NOMO-1 treated with dmso at 0.1 percent for 144 hours (cell line): ENCODE data around the gene TNS3.
"Not testable (repeated sequence)": the region's sequence is repeated elsewhere in the genome, so short reads cannot be mapped to it uniquely, and the experiment has no call there.

Experiments used
- DNase-seq: peaks from one replicate; lab custom pipeline; 2025; ENCODE audit not compliant: unreplicated experiment; lab: John Stamatoyannopoulos, UW

Gene TNS3

GRCh38 chr7:47273088-47273487 lies 308.8 kb downstream of the TNS3 start:
- no peak for DNase-seq

GRCh38 chr7:47271749-47272148 lies 310.2 kb downstream of the TNS3 start:
- no peak for DNase-seq

- DNase-seq, result no peak
Measured at GRCh38 chr7:47268851-47269836, 312.8 kb downstream of the TNS3 start.

- DNase-seq, result no peak
Measured at GRCh38 chr7:47267346-47267745, 314.6 kb downstream of the TNS3 start.

- no peak for DNase-seq
Measured at GRCh38 chr7:47266799-47267198, 315.1 kb downstream of the TNS3 start.

- DNase-seq, result peak; percentile 67
Measured at GRCh38 chr7:47266131-47266706, 315.7 kb downstream of the TNS3 start.

GRCh38 chr7:47265621-47266020 lies 316.3 kb downstream of the TNS3 start:
- DNase-seq, result no peak

GRCh38 chr7:47264021-47264651 lies 317.8 kb downstream of the TNS3 start:
- no peak for DNase-seq

GRCh38 chr7:47262881-47263280 lies 319.0 kb downstream of the TNS3 start:
- DNase-seq, result no peak

GRCh38 chr7:47262160-47262559 lies 319.8 kb downstream of the TNS3 start:
- not testable (repeated sequence) for DNase-seq

- DNase-seq, result no peak
Measured at GRCh38 chr7:47260270-47260669, 321.6 kb downstream of the TNS3 start.

- no peak for DNase-seq
Measured at GRCh38 chr7:47259682-47260081, 322.2 kb downstream of the TNS3 start.

- no peak for DNase-seq
Measured at GRCh38 chr7:47258798-47259197, 323.1 kb downstream of the TNS3 start.

GRCh38 chr7:47256016-47256415 lies 325.9 kb downstream of the TNS3 start:
- no peak for DNase-seq

- no peak for DNase-seq
Measured at GRCh38 chr7:47255441-47255840, 326.5 kb downstream of the TNS3 start.

GRCh38 chr7:47255007-47255406 lies 326.9 kb downstream of the TNS3 start:
- DNase-seq, result no peak

- DNase-seq, result peak; percentile 66
Measured at GRCh38 chr7:47254081-47254977, 327.6 kb downstream of the TNS3 start.

- no peak for DNase-seq
Measured at GRCh38 chr7:47253650-47254080, 328.2 kb downstream of the TNS3 start.

GRCh38 chr7:47252675-47253074 lies 329.2 kb downstream of the TNS3 start:
- no peak for DNase-seq

GRCh38 chr7:47249361-47249760 lies 332.6 kb downstream of the TNS3 start:
- no peak for DNase-seq

- no peak for DNase-seq
Measured at GRCh38 chr7:47248797-47249196, 333.1 kb downstream of the TNS3 start.
